Upper lobe of left lung (tissue), 4 donors: ENCODE results near the gene PSG5.
"Not testable (repeated sequence)": the region's sequence is repeated elsewhere in the genome, so short reads cannot be mapped to it uniquely, and the experiment has no call there.

Experiments
- POLR2A ChIP-seq, 4 donors: fragments of 450-650 bp; IDR thresholded peaks; one replicate each; pipeline ENCODE4 v1.5.1; 2016 to 2017; ENCODE audit warnings: antibody characterized with exemption in 4 of 4, mild to moderate bottlenecking in 2 of 4
- TF ChIP-seq, protein P1 (sequence below), 6 experiments: fragments of 450-650 bp in 4 of 6; fragments of 200-600 bp in 2 of 6; sonication (generic) in 2 of 6; IDR thresholded peaks; one replicate each; pipeline ENCODE4 v1.5.1; 2016 to 2019; ENCODE audit warnings: antibody characterized with exemption in 6 of 6

DNA sequence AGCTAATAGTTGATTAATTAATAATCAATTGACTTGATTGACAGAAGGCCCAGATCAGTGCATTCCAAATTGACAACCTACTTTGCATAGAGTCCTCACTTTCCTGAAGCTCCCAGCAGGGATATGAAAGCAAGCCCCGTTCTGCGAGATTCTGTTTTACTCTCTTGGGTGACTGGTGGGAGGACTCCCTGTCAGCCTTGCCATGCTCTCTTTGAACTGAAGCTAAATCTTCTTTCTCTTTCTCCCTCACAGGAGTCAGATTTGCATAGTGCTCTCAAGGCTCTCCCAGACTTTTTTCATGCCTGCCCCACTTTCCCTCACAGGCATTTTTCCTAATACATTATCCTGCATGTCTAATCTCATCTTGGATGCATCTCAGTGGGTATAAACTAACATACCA is 29.5 kb upstream of the PSG5 start:
- not testable (repeated sequence) for TF ChIP-seq POLR2A (IDR thresholded peaks at IDR 0.05)
- TF ChIP-seq, protein P1, sequence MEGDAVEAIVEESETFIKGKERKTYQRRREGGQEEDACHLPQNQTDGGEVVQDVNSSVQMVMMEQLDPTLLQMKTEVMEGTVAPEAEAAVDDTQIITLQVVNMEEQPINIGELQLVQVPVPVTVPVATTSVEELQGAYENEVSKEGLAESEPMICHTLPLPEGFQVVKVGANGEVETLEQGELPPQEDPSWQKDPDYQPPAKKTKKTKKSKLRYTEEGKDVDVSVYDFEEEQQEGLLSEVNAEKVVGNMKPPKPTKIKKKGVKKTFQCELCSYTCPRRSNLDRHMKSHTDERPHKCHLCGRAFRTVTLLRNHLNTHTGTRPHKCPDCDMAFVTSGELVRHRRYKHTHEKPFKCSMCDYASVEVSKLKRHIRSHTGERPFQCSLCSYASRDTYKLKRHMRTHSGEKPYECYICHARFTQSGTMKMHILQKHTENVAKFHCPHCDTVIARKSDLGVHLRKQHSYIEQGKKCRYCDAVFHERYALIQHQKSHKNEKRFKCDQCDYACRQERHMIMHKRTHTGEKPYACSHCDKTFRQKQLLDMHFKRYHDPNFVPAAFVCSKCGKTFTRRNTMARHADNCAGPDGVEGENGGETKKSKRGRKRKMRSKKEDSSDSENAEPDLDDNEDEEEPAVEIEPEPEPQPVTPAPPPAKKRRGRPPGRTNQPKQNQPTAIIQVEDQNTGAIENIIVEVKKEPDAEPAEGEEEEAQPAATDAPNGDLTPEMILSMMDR (IDR thresholded peaks at IDR 0.05): not testable (repeated sequence)
